ENCODE measurements around the gene WNT3.

Gene WNT3

DNA sequence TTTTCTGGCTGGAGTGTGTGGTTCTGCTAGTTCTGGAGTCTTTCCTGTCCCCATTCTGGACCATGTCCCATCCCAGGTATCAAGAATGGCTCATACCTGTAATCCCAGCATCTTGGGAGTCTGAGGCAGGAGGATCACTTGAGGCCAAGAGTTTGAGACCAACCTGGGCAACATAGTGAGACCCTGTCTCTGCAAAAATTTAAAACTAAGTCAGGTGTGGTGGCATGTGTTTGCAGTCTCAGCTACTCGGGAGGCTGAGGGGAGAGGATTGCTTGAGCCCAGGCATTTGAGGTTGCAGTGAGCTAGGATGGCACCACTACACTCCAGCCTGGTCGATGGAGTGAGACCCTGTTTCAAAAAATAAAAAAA, 15.3 kb upstream of the WNT3 start:
- DNase-seq: no peak

DNA sequence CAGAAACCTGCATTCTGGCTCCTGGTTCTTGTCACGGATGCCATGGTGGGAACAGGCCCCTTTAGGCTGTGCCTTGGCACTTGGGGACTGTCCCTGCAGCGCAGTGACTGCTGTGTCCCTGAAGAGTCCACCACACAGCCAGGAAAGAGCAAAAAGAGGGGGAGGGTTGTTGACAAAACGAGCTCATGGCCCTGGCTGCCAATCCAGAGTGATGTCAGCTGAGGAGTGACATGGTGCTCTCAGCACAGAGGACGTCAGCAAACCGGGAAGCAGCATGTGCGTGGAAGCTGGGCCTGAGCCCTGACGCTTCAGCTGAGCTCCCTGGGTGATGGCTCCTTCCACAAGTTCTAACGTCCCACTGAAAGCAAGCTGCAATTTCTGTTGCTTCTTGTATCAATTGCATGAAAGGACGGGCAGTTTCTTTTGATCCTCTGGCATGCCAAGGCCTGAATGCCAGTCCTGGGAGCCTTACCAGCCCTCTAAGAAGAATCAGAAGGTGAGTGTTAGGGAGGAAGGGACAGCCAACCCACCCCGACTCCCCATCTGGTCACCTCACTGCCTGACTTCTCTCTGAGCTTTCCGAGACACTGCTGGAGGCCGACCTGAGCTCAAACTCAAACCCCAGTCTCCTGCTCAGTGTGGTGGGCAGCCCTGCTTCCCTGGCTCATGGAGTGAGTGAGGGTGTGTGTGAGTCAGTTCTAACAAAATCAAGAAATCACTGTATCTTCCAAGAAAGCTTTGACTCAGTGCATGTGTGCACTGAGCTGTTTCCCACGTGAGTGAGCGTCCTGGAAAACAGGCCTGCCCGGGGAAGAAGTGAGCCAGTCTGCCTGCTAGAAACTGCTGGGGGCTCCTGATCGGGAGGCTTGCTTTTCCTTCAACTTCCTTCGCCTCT, 14.7 kb upstream of the WNT3 start:
- no peak for DNase-seq

GRCh38 chr17:46832331-46832821, 13.9 kb upstream of the WNT3 start:
- no peak for DNase-seq

DNA sequence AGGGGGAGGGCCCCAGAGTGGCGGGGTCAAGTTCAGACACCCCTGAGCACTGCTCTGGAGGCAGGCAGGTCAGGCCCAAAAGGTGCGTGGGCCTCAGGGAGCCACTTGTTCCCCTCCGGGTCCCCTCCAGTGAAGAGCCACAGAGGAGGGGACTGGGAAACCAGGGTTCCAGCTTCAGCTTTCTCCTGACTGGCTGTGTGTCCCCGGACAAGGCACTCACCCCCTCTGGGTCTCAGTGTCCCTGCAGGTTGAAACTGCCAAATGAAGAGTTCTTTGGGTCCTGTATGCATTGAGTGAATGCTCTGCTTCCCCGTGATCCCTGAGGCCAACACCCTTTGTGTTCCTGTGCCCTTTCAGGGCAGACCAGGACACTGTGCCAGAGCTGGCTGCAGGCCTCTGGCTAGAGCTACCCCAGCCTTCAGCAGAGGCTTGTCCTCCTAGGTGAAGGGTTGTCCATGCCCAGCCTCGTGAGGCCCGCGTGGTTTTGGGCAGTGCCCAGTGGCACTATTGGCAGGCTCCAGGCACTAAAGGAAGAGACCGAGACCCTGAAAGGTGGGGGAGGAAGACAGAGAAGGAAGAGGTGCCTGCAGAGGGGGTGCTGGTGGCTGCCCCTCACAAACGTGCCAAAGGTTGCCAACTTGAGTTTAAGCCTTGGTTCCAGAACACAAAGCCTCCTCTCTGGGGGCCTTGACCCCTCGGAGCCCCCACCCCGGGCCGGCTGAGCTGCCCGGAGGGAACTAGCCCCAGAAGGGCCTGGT, 13.3 kb upstream of the WNT3 start:
- no peak for DNase-seq

- DNase-seq: no peak
These were observed 8.8 kb upstream of the WNT3 start for GRCh38 chr17:46827274-46827673.

- DNase-seq: no peak
These were observed 7.6 kb upstream of the WNT3 start for GRCh38 chr17:46826116-46826515.

DNA sequence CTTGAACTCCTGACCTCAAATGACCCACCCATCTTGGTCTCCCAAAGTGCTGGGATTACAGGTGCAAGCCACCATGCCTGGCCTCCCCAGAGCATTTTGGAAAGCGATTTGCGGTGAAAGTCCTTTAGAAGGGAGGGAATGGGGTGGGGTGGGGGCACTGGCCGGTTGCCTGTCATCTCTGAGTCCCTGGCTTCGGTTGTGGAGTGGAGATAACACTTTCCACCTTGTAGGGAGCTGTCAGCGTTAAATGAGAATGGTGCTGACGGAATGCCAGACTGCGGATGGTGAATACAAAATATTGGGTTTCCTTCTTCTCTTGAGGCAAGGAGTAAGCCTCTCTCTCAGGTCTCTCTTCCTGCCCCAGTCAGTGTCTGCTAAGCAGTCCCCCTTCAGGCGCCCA, 5.2 kb upstream of the WNT3 start:
- DNase-seq: no peak

DNA sequence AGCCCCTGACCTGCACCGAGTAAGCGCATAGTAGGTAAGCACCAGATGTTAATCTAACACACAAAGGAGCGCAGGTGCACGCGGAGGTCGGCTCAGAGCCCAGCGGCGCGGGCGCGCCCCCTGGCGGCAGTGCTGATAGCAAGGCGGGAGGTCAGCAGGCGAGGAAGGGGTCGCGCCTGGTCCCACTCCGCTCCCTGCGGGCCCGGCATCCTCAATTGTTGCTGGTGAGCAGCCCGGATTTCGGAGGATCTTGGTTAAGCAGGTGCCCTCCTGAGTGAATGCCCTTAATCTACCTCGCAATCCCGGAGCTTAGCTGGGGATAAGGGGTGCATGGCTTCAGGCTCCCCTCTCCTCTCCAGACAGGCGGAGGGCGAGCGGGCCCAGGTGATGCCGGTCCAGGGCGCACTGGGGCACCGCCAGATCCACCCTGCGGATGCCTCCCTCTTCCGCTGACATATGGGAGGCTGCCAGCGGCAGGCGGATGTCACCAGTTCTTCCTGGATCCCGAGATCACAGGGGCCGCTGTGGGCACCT, 4.0 kb upstream of the WNT3 start:
- no peak for DNase-seq

DNA sequence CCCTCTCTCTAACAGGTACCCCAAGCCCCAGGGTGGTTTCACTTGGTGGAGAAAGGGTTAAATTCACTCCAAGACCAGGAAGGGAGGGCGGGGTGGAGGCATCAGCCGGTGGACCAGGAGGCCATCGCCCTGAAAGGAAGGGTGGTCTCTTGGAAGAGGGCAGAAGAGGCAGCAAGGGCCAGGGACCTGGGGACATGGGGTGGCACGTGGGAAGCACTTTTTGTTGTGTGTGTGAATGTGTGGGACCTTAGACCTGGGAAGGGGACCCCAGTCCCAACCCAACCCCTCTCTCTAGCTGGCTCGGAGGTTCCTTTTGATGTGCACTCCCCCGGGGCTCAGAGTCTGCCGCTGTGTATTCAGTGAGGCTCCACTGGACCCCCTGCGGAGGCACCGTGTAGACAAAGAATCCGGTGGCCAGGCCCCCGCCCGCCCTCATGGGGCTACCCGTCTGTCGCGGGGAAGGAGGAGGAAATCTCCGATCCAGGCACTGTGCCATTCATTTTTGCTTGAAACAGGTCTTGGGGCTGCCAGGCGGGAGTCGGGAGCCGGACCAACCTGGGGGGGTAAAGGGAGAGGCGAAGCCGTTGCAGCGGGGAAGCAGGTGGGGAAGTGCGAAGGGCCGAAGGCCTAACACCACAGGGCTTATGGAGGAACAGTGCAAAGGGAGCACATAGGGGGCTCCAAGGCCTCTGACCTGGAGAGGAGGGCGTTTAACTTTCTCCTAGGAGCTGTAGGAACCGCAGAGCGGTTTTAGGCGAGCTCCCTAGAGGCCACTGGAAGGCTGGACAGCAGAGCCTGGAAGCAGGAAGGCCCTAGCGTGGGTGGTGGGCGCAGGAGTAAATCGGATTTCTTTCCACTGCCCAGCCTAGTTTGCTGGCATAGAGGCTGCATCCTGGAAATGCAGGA, 3.2 kb upstream of the WNT3 start:
- DNase-seq: no peak

- no peak for DNase-seq
These were observed 2.3 kb upstream of the WNT3 start for GRCh38 chr17:46820592-46821450.

DNA sequence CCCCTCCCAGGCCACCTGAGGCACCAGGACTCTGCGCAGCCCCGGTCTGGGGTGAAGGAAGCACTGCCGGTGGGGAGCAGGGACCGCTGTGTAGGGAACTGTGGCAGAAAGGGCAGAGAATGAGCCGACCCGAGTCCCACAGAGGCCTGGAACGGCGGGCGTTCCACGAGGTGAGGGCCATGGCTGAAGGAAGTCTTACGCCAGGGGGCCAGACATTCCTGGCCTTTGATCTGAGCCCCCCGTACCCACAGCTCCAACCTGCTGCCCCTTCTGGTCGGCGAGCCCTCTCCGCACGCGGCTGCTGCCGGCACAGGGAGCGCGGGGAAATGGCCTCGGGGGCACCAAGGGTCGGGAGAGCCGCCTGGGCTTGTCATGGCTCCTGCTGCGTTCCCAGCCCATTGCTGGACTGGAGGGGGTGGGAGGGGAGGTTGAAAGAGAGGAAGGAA, 1.4 kb upstream of the WNT3 start:
- DNase-seq: no peak

- DNase-seq: no peak
These were observed 702 bp upstream of the WNT3 start for GRCh38 chr17:46818929-46819859.

GRCh38 chr17:46817901-46818209, 637 bp downstream of the WNT3 start:
- no peak for DNase-seq

- DNase-seq: no peak
These were observed 1.2 kb downstream of the WNT3 start for GRCh38 chr17:46817151-46817900.

DNA sequence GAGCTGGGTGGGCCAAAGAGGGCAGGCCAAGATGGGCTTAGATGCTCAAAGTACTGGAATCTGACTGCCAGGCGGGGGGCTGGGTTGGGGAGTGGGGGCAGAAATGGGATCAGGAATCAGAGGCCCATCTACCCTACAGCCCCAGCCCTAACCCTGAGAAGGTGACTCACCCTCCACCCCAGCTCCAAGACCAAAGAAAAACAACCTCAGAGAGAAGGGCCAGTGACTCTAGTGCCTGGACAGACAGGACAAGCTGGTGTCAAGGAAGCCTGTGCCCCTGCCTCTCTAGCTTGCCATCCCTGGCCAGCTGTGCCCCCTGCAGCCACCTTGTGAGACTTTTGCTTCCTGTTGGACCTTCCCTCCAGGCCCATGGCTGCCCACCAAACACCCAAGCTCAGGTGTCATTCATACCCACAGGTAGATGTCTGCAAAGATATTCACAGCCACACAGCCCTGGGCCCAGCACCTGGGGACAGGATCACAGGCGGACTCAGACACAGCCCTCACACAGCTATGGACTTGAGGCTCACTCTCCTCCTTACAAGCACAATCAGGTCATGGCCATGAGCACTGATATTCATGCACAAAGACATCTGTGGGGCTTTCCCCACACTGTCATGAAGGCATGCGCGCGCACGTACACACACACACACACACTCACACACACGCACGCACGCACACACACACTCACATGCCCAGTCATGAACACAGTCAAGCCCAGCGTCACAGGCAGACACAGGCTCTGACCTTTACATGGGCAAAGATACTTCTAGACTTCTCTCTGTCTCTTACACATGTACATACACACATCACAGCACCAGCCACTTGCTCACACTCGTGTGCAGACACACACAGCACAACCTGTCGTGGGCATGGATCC, 2.8 kb downstream of the WNT3 start:
- DNase-seq: no peak

- no peak for DNase-seq
These were observed 4.0 kb downstream of the WNT3 start for GRCh38 chr17:46814446-46814845.

GRCh38 chr17:46813920-46814319, 4.6 kb downstream of the WNT3 start:
- no peak for DNase-seq

GRCh38 chr17:46812624-46813318, 5.7 kb downstream of the WNT3 start:
- DNase-seq: no peak

Data from DMS79 (cell line).